Stimulated activated memory B cell treated with anti-CD40 and anti-IgM and Interleukin-4, amounts not matched to agents 10 μg/mL and 1 μg/mL and 100 μg/mL, for 72 hours (primary cell): Measurements from ENCODE around the gene VPS51.
A peak's percentile ranks its signal among the peaks of the same experiment; 100 is the strongest.
"Not testable (repeated sequence)": the region's sequence is repeated elsewhere in the genome, so short reads cannot be mapped to it uniquely, and the experiment has no call there.

Experiments
- ATAC-seq: fragments of 150-1000 bp; cut with Tn5 transposase; 2 replicates; pipeline ENCODE4 v1.10.0; 2021
- H3K27ac Mint-ChIP-seq: one replicate; pipeline ENCODE4 v1.8.0; 2022; ENCODE audit warnings: mild to moderate bottlenecking, mixed read lengths
- H3K27me3 Mint-ChIP-seq: one replicate; pipeline ENCODE4 v1.8.0; 2022; ENCODE audit warnings: mixed read lengths
- H3K36me3 Mint-ChIP-seq: one replicate; pipeline ENCODE4 v1.8.0; 2022; ENCODE audit warnings: mixed read lengths
- H3K4me1 Mint-ChIP-seq: one replicate; pipeline ENCODE4 v1.8.0; 2022; ENCODE audit warnings: mixed read lengths
- H3K4me3 Mint-ChIP-seq: one replicate; pipeline ENCODE4 v1.8.0; 2022; ENCODE audit warnings: mild to moderate bottlenecking, moderate library complexity, mixed read lengths
- H3K9me3 Mint-ChIP-seq: one replicate; pipeline ENCODE4 v1.8.0; 2022; ENCODE audit warnings: mixed read lengths

VPS51 gene

DNA sequence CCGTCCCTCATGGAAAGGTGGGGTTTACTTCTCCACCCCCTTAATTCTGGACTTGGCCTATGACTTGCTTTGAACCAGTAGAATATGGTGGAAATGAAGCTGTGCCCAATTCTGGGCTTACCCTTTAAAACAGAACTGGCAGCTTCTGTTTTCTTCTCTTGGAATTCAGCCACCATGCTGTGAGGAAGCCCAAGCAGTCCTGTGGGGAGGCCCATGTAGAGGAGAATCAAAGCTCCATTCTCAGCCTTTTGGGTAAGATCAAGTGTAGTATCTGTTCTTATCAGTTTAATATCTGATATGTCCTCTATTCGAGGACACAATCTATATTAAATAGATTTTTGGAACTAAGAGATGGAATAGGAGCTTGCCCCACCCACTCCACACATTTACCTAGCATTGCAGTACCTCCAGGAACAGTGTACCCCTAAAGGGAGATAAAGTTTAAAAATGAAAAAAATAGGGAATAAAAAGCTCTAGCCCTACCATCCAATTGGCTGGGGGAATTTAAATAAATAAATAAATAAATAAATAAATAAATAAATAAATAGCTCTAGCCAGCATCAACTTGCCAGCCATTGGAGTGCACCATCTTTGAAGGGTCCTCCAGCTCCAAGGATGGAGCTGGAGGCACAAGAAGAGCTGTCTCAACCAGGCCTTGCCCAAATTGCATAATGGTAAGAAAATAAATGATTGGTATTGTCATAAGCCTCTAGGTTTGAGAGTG lies 51.5 kb downstream of the VPS51 start:
- Mint-ChIP-seq H3K27ac (no peak overlapping the region), H3K36me3 (no peaks in the 10 kb centered on the region), H3K27me3 (no peaks in the 10 kb centered on the region), H3K9me3 (no peaks in the 10 kb centered on the region), H3K4me1 (peaks cover 35% of the 10 kb centered on the region), H3K4me3 (no peak overlapping the region)
- no peak for ATAC-seq

DNA sequence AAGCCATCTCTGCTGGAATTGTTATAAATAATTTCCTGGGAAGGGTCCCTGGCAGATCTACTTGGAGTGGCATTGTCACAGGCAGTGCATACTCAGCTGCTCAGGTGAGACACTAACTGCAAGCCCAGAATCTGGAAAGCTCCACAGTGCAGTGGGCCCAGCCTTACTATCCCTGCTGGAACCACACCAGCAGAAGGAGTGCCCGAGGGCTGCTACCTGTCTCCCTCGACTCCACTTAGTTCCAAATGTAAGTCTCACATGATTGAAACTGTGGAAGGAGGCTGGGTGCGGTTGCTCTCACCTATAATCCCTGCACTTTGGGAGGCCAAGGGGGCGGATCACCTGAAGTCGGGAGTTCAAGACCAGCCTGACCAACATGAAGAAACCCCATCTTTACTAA lies 52.6 kb downstream of the VPS51 start:
- Mint-ChIP-seq H3K4me3 (no peak overlapping the region), H3K27me3 (no peaks in the 10 kb centered on the region), H3K9me3 (no peaks in the 10 kb centered on the region), H3K27ac (no peak overlapping the region), H3K36me3 (no peaks in the 10 kb centered on the region), H3K4me1 (peaks cover 39% of the 10 kb centered on the region)
- ATAC-seq = no peak

DNA sequence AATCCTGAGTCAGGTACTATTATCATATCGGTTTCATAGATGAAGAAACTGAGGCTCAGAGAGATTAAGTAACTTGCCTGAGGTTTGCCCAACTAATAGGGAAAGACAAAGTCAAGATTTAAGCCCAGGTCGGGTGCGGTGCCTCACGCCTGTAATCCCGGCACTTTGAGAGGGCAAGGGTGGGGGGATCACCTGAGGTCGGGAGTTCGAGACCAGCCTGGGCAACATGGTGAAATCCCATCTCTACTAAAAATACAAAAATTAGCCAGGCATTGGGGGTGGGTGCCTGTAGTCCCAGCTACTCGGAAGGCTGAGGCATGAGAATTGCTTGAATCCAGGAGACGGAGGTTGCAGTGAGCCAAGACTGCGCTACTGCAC lies 54.1 kb downstream of the VPS51 start:
- ATAC-seq, H3K4me3 Mint-ChIP-seq, H3K36me3 Mint-ChIP-seq, H3K27me3 Mint-ChIP-seq, H3K9me3 Mint-ChIP-seq, H3K27ac Mint-ChIP-seq: not testable (repeated sequence)
- H3K4me1 Mint-ChIP-seq = peaks cover 39% of the 10 kb centered on the region

DNA sequence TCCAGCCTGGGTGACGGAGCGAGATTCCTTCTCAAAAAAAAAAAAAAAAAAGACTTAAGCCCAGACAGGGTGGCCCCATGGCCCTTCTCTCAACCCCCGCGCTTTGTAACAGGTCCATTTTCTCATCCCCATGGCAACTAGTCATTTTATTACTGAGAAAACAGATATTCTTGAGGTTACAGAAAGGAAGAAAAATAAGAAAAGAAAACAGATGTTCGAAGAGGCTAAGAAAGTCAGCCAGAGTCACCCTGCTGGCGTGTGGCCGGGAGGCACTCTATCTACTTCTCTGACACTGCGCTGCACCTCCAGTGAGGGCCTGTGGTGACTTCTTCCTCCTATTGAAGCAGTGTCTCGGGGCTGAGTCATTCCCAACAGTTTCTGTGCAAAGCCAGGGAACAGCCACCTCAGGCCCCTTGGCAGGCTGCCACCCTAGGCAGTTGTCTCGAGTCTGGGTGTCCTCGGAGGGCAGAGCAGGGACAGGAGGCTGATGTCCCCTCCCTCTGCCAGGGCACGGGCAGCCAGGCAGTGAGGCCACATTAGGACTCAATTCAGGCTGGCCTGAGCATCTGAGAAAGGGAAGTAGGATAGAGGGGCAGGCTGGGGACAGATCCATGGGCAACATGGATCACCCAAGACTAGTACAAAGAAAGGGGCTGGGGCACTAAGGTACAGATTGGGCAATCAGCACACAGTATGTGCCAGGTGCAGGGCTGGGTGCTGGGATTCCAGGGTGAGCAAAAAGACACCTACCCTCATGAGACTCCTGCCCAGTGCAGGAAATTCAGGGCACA lies 54.7 kb downstream of the VPS51 start:
- H3K4me3 Mint-ChIP-seq = no peak overlapping the region
- peak overlapping the region; percentile 81 for H3K27ac Mint-ChIP-seq
- no peaks in the 10 kb centered on the region for H3K9me3 Mint-ChIP-seq
- no peaks in the 10 kb centered on the region for H3K27me3 Mint-ChIP-seq
- ATAC-seq = peak; percentile 48
- peaks cover 35% of the 10 kb centered on the region for H3K4me1 Mint-ChIP-seq
- no peaks in the 10 kb centered on the region for H3K36me3 Mint-ChIP-seq

DNA sequence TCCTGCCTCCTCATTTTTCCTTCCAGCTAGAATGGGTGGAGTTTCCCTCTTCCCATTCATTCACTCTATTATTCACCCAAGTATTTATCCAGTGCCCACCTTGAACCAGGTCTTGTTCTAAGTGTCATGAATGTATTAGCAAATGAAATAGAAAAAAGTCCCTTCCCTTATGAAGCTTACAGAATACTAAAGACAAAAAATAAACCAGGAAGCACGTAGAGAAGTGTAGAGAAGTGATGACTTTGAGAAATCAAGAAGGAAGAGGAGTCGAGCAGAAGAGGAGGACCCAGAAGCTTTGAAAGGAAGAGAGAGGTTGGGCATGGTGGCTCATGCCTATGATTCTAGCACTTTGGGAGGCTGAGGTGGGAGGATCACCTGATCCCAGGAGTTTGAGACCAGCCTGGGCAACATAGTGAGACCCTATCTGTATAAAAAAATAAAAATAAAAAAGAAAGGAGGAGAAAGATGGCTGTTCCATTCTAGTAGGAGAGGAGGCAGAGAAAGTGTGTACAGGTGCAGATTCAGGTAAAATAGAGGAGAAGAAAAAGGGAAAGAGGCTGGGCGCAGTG lies 55.4 kb downstream of the VPS51 start:
- Mint-ChIP-seq H3K27me3 (no peaks in the 10 kb centered on the region), H3K36me3 (no peaks in the 10 kb centered on the region), H3K9me3 (no peaks in the 10 kb centered on the region), H3K4me3 (no peak overlapping the region), H3K4me1 (peaks cover 28% of the 10 kb centered on the region), H3K27ac (peak overlapping the region; percentile 81)
- no peak for ATAC-seq

DNA sequence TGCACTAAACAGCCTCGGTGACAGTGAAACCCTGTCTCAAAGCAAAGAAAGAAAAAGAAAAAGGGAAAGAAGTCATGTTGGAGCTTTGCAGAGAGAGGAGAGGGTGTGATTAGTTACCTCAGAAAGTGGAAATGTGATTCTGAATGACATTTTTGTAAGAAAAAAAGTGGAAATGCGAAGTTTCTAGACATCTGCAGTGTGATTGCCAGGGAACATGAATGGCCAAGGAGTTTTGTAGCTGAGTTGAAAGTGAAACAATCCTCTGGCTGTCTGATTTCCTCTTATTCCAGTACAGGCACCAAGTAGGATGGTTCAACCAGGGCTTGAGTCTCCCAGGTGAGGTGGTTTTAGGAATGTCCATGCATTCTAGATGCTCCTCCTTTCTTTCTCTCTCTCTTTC lies 56.1 kb downstream of the VPS51 start:
- Mint-ChIP-seq H3K27ac (peak overlapping the region; percentile 81), H3K4me3 (peak overlapping the region; percentile 42), H3K4me1 (peaks cover 26% of the 10 kb centered on the region), H3K36me3 (no peaks in the 10 kb centered on the region), H3K27me3 (no peaks in the 10 kb centered on the region), H3K9me3 (no peaks in the 10 kb centered on the region)
- ATAC-seq = peak; percentile 12

DNA sequence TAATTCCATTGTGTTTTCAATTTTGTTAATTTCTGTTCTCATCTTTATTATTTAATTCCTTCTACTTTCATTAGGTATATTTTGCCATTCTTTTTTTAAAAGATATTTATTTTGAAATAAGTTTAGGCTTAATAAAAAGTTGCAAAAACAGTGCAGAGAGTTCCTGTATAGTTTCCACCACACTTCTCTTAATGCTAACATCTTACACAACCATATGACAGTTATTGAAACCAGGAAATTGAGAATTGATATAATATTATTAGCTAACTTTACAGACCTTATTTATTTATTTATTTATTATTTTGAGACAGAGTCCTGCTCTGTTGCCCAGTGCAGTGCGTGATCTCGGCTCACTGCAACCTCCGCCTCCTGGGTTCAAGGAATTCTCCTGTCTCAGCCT lies 60.2 kb downstream of the VPS51 start:
- H3K9me3 Mint-ChIP-seq = no peaks in the 10 kb centered on the region
- no peak for ATAC-seq

DNA sequence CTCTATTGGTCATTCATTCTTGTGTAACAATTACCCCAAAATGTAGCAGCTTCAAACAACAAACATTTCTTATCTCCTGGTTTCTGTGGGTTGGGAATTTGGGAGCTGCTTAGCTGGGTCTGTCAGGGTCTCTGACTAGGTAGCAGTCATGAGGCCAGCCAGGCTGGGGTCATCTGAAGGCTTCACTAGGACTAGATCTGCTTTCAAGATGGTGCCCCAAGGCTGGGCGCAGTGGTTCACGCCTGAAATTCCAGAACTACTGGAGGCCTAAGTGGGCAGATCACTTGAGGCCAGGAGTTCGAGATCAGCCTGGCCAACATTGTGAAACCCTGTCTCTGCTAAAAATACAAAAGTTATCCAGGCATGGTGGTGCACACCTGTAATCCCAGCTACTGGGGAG lies 60.9 kb downstream of the VPS51 start:
- Mint-ChIP-seq H3K4me3 (no peak overlapping the region), H3K4me1 (peaks cover 18% of the 10 kb centered on the region), H3K27ac (no peak overlapping the region), H3K27me3 (no peaks in the 10 kb centered on the region), H3K36me3 (no peaks in the 10 kb centered on the region), H3K9me3 (no peaks in the 10 kb centered on the region)
- ATAC-seq = no peak

More for the DNA sequence above, 60.2 kb downstream of the VPS51 start:
- no peak overlapping the region for H3K27ac Mint-ChIP-seq
- no peaks in the 10 kb centered on the region for H3K36me3 Mint-ChIP-seq
- no peaks in the 10 kb centered on the region for H3K27me3 Mint-ChIP-seq
- H3K4me3 Mint-ChIP-seq = no peak overlapping the region
- peaks cover 24% of the 10 kb centered on the region for H3K4me1 Mint-ChIP-seq

DNA sequence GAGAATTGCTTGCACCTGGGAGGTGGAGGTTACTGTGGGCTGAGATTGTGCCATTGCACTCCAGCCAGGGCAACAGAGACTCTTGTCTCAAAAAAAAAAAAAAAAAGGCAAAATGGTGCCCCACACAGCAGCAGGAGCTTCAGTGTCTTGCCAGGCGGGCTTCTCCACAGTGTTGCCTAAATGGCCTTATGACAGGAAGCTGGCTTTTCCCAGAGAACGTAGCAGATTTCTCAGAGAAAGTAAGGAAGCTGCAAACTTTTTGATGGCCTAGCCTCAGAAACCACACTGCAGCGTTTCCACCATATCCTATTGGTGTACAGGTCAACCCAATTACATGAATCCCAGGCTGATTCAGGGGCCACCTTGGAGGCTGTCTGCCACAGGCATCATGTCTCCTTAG lies 61.3 kb downstream of the VPS51 start:
- Mint-ChIP-seq H3K36me3 (no peaks in the 10 kb centered on the region), H3K9me3 (no peaks in the 10 kb centered on the region)

DNA sequence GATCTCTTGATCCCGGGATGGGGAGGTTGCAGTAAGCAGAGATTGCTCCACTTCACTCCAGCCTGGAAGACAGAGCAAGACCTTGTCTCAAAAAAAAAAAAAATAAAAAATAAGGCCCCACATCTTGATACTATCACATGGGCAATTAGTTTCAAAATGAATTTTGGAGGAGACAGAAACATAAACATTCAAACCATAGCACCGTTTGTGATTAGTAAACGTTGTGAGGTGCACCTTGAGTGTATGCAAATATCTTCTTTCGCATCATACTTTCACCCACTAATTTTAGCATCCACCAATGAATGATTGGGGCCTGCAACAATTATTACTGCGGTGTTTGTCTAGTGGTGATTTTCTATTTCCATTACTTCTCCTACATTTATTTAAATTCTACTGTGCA lies 63.0 kb downstream of the VPS51 start:
- no peaks in the 10 kb centered on the region for H3K27me3 Mint-ChIP-seq
- H3K36me3 Mint-ChIP-seq = no peaks in the 10 kb centered on the region
- no peak for ATAC-seq
- H3K27ac Mint-ChIP-seq = no peak overlapping the region
- H3K4me3 Mint-ChIP-seq = no peak overlapping the region
- no peaks in the 10 kb centered on the region for H3K9me3 Mint-ChIP-seq
- peaks cover 7% of the 10 kb centered on the region for H3K4me1 Mint-ChIP-seq

More for the DNA sequence above, 61.3 kb downstream of the VPS51 start:
- no peak overlapping the region for H3K4me3 Mint-ChIP-seq
- H3K4me1 Mint-ChIP-seq = peaks cover 14% of the 10 kb centered on the region
- no peak for ATAC-seq
- no peaks in the 10 kb centered on the region for H3K27me3 Mint-ChIP-seq
- H3K27ac Mint-ChIP-seq = no peak overlapping the region

DNA sequence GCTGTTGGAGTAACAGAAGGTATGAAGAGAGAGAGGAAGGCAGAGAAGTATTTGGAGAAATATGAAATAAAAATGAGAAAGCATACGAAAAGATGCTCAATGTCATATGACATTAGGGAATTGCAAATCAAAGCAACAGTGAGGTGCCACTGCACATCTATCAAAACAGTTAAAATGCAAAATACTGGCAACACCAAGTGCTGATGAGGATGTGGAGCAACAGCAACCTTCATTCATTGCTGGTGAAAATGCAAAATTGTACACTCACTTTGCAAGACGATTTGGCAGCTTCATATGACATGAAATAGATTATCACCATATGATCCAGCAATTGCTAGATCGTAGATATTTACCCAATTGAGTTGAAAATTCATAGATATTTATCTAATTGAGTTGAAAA lies 64.6 kb downstream of the VPS51 start:
- Mint-ChIP-seq H3K27me3 (no peaks in the 10 kb centered on the region), H3K36me3 (no peaks in the 10 kb centered on the region), H3K27ac (no peak overlapping the region), H3K9me3 (no peaks in the 10 kb centered on the region), H3K4me3 (no peak overlapping the region), H3K4me1 (peaks cover 7% of the 10 kb centered on the region)
- ATAC-seq = no peak
